HPDE6-E6E7 (cell line): ENCODE results near the gene RBM11.

Experiments
- DNase-seq: peaks from one replicate; pipeline ENCODE4 v3.0.0; 2011; ENCODE audit warnings: missing footprints; ENCODE audit errors: extremely low spot score

The RBM11 gene

DNA sequence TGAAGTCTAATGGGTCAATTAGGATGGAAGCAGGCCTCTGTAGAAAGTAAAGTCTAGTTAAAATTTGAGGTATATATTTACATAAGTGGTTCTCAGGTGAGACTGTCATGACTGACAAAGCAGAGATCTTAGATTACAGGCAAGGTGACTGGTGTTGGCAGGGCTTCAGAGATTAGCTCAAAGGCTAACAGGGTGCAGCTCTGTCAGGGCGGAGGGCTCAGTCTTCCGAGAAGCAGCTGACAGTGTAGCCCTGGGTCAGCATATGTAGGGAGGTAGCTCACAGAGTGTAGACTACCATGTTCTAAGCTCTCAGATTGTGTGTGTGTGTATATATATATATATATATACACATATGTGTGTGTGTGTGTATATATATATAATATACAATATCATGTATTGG lies 54.7 kb downstream of the RBM11 start:
- DNase-seq, result no peak

DNA sequence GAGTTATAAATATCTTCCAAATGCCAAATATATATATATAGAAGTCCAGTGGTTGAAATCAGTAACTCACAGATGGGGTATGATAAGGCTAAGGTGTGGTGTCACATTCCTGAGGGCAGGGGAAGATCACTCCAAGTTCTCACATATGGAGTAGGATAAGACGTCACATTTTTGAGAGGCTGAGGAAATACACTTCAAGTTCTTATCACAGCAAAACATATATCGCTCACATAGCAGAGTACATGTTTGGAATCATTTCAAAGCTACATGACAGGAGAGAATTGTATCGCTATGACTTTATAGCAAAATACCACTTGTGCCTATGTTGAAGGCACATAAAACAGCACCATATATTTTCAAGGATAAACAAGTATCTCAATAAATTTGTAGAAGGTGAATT lies 55.1 kb downstream of the RBM11 start:
- no peak for DNase-seq

DNA sequence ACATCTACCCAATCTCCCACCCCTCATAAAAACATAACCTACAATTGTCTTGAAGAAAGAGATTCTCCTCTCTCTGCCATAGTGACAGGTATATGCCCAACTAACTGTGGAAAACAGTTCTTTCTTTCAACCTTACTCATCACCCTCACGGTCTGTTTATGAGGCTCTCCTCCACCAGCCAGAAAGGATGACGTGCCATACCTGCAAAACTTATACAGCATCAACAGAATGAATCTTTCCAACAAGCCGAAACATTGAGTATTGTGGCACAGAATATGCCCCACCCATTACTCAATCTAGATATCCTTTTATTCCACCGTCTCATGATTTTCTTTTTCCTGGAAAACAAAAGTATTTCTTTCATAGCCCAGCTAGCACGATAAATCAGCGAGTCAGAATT lies 55.7 kb downstream of the RBM11 start:
- no peak for DNase-seq

DNA sequence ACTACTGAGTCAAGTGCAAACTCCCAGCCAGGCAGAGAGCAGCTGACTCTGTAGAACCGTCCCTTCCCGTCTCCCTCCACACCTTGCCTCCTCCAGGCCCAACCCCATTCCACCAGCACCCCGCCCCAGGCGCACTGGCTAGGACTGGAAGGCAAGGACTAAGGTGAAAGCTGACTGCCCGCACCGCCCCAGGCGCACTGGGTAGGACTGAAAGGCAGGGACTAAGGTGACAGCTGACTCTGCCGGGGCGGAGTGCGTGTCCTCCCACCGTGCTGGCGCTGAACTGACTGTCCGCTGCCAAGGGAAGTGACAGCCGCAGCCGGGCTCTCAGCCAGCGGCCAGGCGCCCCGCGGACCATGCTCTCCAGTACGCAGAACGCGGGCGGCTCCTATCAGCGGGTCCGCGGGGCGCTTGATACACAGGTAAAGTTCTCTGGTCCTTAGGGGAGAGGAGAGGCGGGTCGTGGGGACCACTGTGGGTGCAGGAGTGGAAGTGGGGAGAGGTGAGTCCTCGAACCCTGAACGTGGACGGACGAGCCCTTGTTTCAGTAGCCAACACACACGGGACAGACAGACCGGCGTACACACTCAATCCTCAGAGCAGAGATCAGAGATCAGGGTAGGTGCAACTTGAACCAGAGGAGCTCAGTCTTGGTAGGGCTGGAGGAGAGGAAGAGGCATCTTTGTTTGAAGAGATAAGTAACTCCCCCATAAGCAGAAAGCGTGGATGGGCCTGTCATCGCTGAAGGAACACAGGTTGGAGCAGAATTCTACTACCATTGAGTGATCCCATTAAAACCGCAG lies 58.0 kb downstream of the RBM11 start:
- DNase-seq, result no peak

DNA sequence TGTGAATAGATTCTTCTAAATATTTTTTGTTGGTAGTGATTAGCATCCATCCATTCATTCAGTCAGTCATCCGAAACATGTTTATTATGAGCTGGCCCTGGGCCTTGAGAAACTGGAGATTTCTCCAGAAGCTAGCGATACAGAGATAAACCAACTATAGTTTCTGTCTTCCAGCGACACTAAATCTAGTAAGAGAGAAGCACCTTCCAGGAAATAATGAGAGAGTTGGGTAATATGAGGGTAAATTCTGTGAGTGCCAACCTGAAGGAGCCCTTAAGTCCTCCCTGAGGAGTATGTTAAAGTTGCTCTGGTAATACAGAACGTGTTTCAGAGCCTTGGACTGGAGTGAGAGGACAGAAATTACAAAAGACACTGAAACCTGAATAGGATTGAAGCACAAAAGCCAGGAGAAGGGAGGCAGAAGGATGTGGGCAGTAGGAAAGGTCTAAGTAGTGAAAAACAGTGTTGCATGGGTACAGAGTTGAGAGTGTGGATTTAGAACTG lies 59.8 kb downstream of the RBM11 start:
- DNase-seq, result no peak
